ENCODE data around the gene MIER2.

MIER2 gene

GRCh38 chr19:308471-309205, 36.0 kb downstream of the MIER2 start:
- TF ChIP-seq CTCF (IDR thresholded peaks at IDR 0.05; ENCODE audit: control extremely low read depth, extremely low read depth, low read depth, missing control alignments) = no peak
- CTCF ChIA-PET = no interaction called here
- POLR2A ChIA-PET = no interaction called here
- no peak for DNase-seq (ENCODE audit: extremely low spot score)

GRCh38 chr19:307793-308420, 36.7 kb downstream of the MIER2 start:
- DNase-seq (ENCODE audit: extremely low spot score) = no peak
- ChIA-PET CTCF (no interaction called here), POLR2A (no interaction called here)
- no peak for TF ChIP-seq CTCF (IDR thresholded peaks at IDR 0.05; ENCODE audit: control extremely low read depth, extremely low read depth, low read depth, missing control alignments)

- TF ChIP-seq CTCF (IDR thresholded peaks at IDR 0.05; ENCODE audit: control extremely low read depth, extremely low read depth, low read depth, missing control alignments) = no peak
- CTCF ChIA-PET = no interaction called here
- POLR2A ChIA-PET = no interaction called here
- DNase-seq (ENCODE audit: extremely low spot score) = no peak
These were observed 37.5 kb downstream of the MIER2 start for GRCh38 chr19:307111-307531.

GRCh38 chr19:306151-306900, 38.3 kb downstream of the MIER2 start:
- POLR2A ChIA-PET = no interaction called here

GRCh38 chr19:305240-306150, 39.1 kb downstream of the MIER2 start:
- TF ChIP-seq CTCF (IDR thresholded peaks at IDR 0.05; ENCODE audit: control extremely low read depth, extremely low read depth, low read depth, missing control alignments) = no peak
- POLR2A ChIA-PET = no interaction called here
- CTCF ChIA-PET = interaction anchor here (0.7 kb wide), 1 partner anchor 59 kb away, joined by 3 read pairs; no protein-coding TSS in a partner anchor
- DNase-seq (ENCODE audit: extremely low spot score) = no peak

More at GRCh38 chr19:306151-306900, 38.3 kb downstream of the MIER2 start:
- CTCF ChIA-PET = no interaction called here
- TF ChIP-seq CTCF (IDR thresholded peaks at IDR 0.05; ENCODE audit: control extremely low read depth, extremely low read depth, low read depth, missing control alignments) = no peak
- DNase-seq (ENCODE audit: extremely low spot score) = no peak
